Transverse colon (tissue), 4 donors: ENCODE data around the gene AGK. TPM values are rescaled to one million over a fixed set of nuclear protein-coding genes. Genes with fewer than 3 reads are reported as not detected.

Source experiments
- DNase-seq: peaks from one replicate; pipeline ENCODE4 v3.0.0-alpha.2; 2019
- H3K27ac ChIP-seq, 4 donors: fragments of 200-600 bp; sonication (generic); 2 replicates each; pipeline ENCODE4 v1.5.1; 2016 to 2018; ENCODE audit warnings: inconsistent platforms in 4 of 4
- H3K27me3 ChIP-seq: fragments of 200-600 bp; sonication (generic); 2 replicates; pipeline ENCODE4 v1.5.1; 2017; ENCODE audit warnings: inconsistent platforms
- H3K36me3 ChIP-seq, 4 donors: fragments of 200-600 bp; sonication (generic); 2 replicates each; pipeline ENCODE4 v1.5.1; 2017 to 2019; ENCODE audit warnings: inconsistent platforms in 4 of 4
- H3K4me1 ChIP-seq, 4 donors: fragments of 200-600 bp; sonication (generic); 2 replicates each; pipeline ENCODE4 v1.5.1; 2017 to 2020; ENCODE audit warnings: inconsistent platforms in 4 of 4
- H3K4me3 ChIP-seq, 4 donors: fragments of 200-600 bp; sonication (generic); 1 replicate in 1 of 4; 2 replicates in 3 of 4; pipeline versions ENCODE4 v1.5.1 to v1.6.1; 2017 to 2019; ENCODE audit warnings: inconsistent platforms in 4 of 4
- H3K9me3 ChIP-seq, 2 donors: fragments of 200-600 bp; sonication (generic); 2 replicates each; pipeline ENCODE4 v1.5.1; 2017 to 2019; ENCODE audit warnings: inconsistent platforms in 2 of 2
- CTCF ChIP-seq, 5 experiments: fragments of 200-600 bp in 3 of 5; fragments of 450-650 bp in 2 of 5; sonication (generic) in 3 of 5; IDR thresholded peaks; 1 replicate in 2 of 5; 2 replicates in 3 of 5; pipeline ENCODE4 v1.5.1; 2016 to 2017; ENCODE audit warnings: antibody characterized with exemption in 5 of 5, inconsistent platforms in 3 of 5, mild to moderate bottlenecking in 2 of 5, moderate library complexity in 1 of 5
- EP300 ChIP-seq: sonication (generic); formaldehyde crosslinking; IDR thresholded peaks from one replicate; pipeline ENCODE4 v1.6.1; 2017; ENCODE audit warnings: antibody characterized with exemption, low read depth
- POLR2A ChIP-seq: fragments of 450-650 bp; IDR thresholded peaks from one replicate; pipeline ENCODE4 v1.6.1; 2016; ENCODE audit warnings: antibody characterized with exemption, mild to moderate bottlenecking, moderate library complexity
- POLR2AphosphoS5 ChIP-seq, 3 donors: sonication (generic); formaldehyde crosslinking; IDR thresholded peaks; one replicate each; pipeline ENCODE4 v1.6.1; 2016; ENCODE audit warnings: antibody characterized with exemption in 3 of 3
- WGBS, 2 donors: methylation state at CpG; one replicate each; pipeline ENCODE4 v1.1.5; 2018; ENCODE audit warnings: low coverage in 1 of 2; 5-methylcytosine and 5-hydroxymethylcytosine counted together
- in situ Hi-C, 4 donors: fragments of 200-750 bp; cut with MboI; loops; one replicate each; pipeline versions ENCODE4 v1.15.0 to v1.15.1; 2017; ENCODE audit warnings: low sequenced_read_pairs in 3 of 4, low pct_ligation_motif_present in 1 of 4, low pct_unique_long_range_greater_than_20kb in 1 of 4
- intact Hi-C: fragments of 100-400 bp; cut with DNase I; formaldehyde crosslinking; loops from one replicate; pipeline ENCODE4 v1.15.1; 2023; ENCODE audit warnings: low total_unique reads
- total RNA-seq, 4 donors: library from RNA; depleted of rRNA; stranded (reverse); fragments of >200 nt; gene quantifications; one replicate each; pipeline ENCODE4 v1.1.0, GENCODE V29; 2016

The AGK gene
- total RNA-seq, 4 donors from 2014 or later, result 5.4 to 22.8 (median 19.1) TPM

- no peak overlapping the region for H3K27ac ChIP-seq
- intact Hi-C loops, result no loop called here
- peaks cover 0 to 3% (median 0%) of the 10 kb centered on the region in 4 donors for H3K4me1 ChIP-seq
- no peak for TF ChIP-seq CTCF (IDR thresholded peaks at IDR 0.05)
- no peak for TF ChIP-seq EP300
- no peak for TF ChIP-seq POLR2A
- no peak for TF ChIP-seq POLR2AphosphoS5 (IDR thresholded peaks at IDR 0.05)
- no peaks in the 10 kb centered on the region for H3K9me3 ChIP-seq
- DNase-seq, result no peak
- in situ Hi-C loops, result no loop called here
- H3K36me3 ChIP-seq, result peaks cover 0 to 6% (median 0%) of the 10 kb centered on the region in 4 donors
- no peaks in the 10 kb centered on the region for H3K27me3 ChIP-seq
- no peak overlapping the region for H3K4me3 ChIP-seq
Observed at GRCh38 chr7:141612861-141613260, 61.7 kb downstream of the AGK start.

GRCh38 chr7:141617280-141617679, 66.1 kb downstream of the AGK start:
- Histone ChIP-seq H3K9me3 (no peaks in the 10 kb centered on the region), H3K4me1 (peaks cover 0 to 3% (median 0%) of the 10 kb centered on the region in 4 donors), H3K4me3 (no peak overlapping the region), H3K36me3 (peaks cover 0 to 4% (median 0%) of the 10 kb centered on the region in 4 donors), H3K27me3 (no peaks in the 10 kb centered on the region), H3K27ac (no peak overlapping the region)
- in situ Hi-C loops (no loop called here), intact Hi-C loops (no loop called here)
- DNase-seq, result no peak
- TF ChIP-seq EP300, result no peak
- TF ChIP-seq POLR2AphosphoS5 (IDR thresholded peaks at IDR 0.05), result no peak
- TF ChIP-seq CTCF (IDR thresholded peaks at IDR 0.05), result no peak
- TF ChIP-seq POLR2A, result no peak

- Histone ChIP-seq H3K9me3 (no peaks in the 10 kb centered on the region), H3K4me3 (no peak overlapping the region), H3K27ac (no peak overlapping the region), H3K36me3 (peaks cover 0 to 9% (median 3%) of the 10 kb centered on the region in 4 donors), H3K27me3 (no peaks in the 10 kb centered on the region), H3K4me1 (peaks cover 0 to 3% (median 0%) of the 10 kb centered on the region in 4 donors)
- TF ChIP-seq EP300, result no peak
- TF ChIP-seq CTCF (IDR thresholded peaks at IDR 0.05), result no peak
- no peak for TF ChIP-seq POLR2AphosphoS5 (IDR thresholded peaks at IDR 0.05)
- TF ChIP-seq POLR2A, result no peak
- in situ Hi-C loops (no loop called here), intact Hi-C loops (no loop called here)
- WGBS, 2 donors, result 88 to 94% methylated on average over 4 of the region's 4 CpGs
- no peak for DNase-seq
Observed at GRCh38 chr7:141619745-141620144, 68.5 kb downstream of the AGK start.

GRCh38 chr7:141624763-141625162, 73.6 kb downstream of the AGK start:
- no peak for DNase-seq
- H3K36me3 ChIP-seq, result peaks cover 0 to 13% (median 3%) of the 10 kb centered on the region in 4 donors
- H3K9me3 ChIP-seq, result no peaks in the 10 kb centered on the region
- no peak overlapping the region for H3K4me3 ChIP-seq
- 92 to 100% methylated on average over 1 of the region's 1 CpG for whole genome bisulfite sequencing, 2 donors
- H3K4me1 ChIP-seq, result no peaks in the 10 kb centered on the region
- H3K27me3 ChIP-seq, result no peaks in the 10 kb centered on the region
- in situ Hi-C loops (no loop called here), intact Hi-C loops (no loop called here)
- TF ChIP-seq POLR2AphosphoS5 (IDR thresholded peaks at IDR 0.05) (no peak), POLR2A (no peak), EP300 (no peak), CTCF (IDR thresholded peaks at IDR 0.05) (no peak)
- no peak overlapping the region for H3K27ac ChIP-seq
